Astrocyte (in vitro differentiated cells and primary cell): Measurements from ENCODE around the gene FGD5. TPM values are rescaled to one million over a fixed set of nuclear protein-coding genes. Genes with fewer than 3 reads are reported as not detected.

ENCODE experiments used
- DNase-seq: peaks from one replicate; pipeline ENCODE4 v3.0.0-alpha.2; 2010; ENCODE audit warnings: low read depth
- FAIRE-seq: peaks from 2 replicates; lab custom pipeline; 2011; peaks lifted over from hg19 to GRCh38; lab: Jason Lieb, UNC
- H2AFZ ChIP-seq: 2 replicates; pipeline ENCODE4 v1.6.0; 2012; ENCODE audit warnings: low read depth, low read length, inconsistent platforms
- H3K27ac ChIP-seq: 2 replicates; pipeline ENCODE4 v1.5.1; 2011; ENCODE audit warnings: low read depth, low read length, inconsistent platforms
- H3K27me3 ChIP-seq: 2 replicates; pipeline ENCODE4 v1.6.0; 2011; ENCODE audit warnings: low read length, inconsistent platforms; ENCODE audit not compliant: insufficient read depth
- H3K36me3 ChIP-seq: 2 replicates; pipeline ENCODE4 v1.5.1; 2011; ENCODE audit warnings: low read length, inconsistent platforms; ENCODE audit not compliant: insufficient read depth
- H3K4me1 ChIP-seq: 2 replicates; pipeline ENCODE4 v1.5.1; 2011; ENCODE audit warnings: low read length, inconsistent platforms; ENCODE audit not compliant: insufficient read depth
- H3K4me2 ChIP-seq: 2 replicates; pipeline ENCODE4 v1.6.0; 2012; ENCODE audit warnings: low read length, inconsistent platforms
- H3K4me3 ChIP-seq: 2 replicates; pipeline ENCODE4 v1.5.1; 2011; ENCODE audit warnings: low read depth, mild to moderate bottlenecking, low read length, inconsistent platforms; ENCODE audit not compliant: insufficient read depth
- H3K79me2 ChIP-seq: 2 replicates; pipeline ENCODE4 v1.6.0; 2012; ENCODE audit warnings: mild to moderate bottlenecking, low read length, inconsistent platforms; ENCODE audit not compliant: insufficient read depth
- H3K9ac ChIP-seq: 2 replicates; pipeline ENCODE4 v1.6.0; 2012; ENCODE audit warnings: mild to moderate bottlenecking, low read length, inconsistent platforms
- H3K9me3 ChIP-seq: 2 replicates; pipeline ENCODE4 v1.5.1; 2012; ENCODE audit warnings: low read depth, mild to moderate bottlenecking, low read length, inconsistent platforms; ENCODE audit not compliant: insufficient read depth
- H4K20me1 ChIP-seq: 2 replicates; pipeline ENCODE4 v1.6.0; 2012; ENCODE audit warnings: low read length, inconsistent platforms; ENCODE audit not compliant: insufficient read depth
- H3K27ac Mint-ChIP-seq: one replicate; pipeline ENCODE4 v1.8.0; 2021; ENCODE audit warnings: mild to moderate bottlenecking, mixed read lengths; ENCODE audit not compliant: unreplicated experiment
- H3K27me3 Mint-ChIP-seq: one replicate; pipeline ENCODE4 v1.8.0; 2021; ENCODE audit warnings: low read depth, mixed read lengths; ENCODE audit not compliant: unreplicated experiment
- H3K36me3 Mint-ChIP-seq: one replicate; pipeline ENCODE4 v1.8.0; 2021; ENCODE audit warnings: low read depth, mixed read lengths; ENCODE audit not compliant: unreplicated experiment
- H3K4me1 Mint-ChIP-seq: one replicate; pipeline ENCODE4 v1.8.0; 2021; ENCODE audit warnings: low read depth, mixed read lengths; ENCODE audit not compliant: unreplicated experiment
- H3K4me3 Mint-ChIP-seq: one replicate; pipeline ENCODE4 v1.8.0; 2021; ENCODE audit warnings: mild to moderate bottlenecking, moderate library complexity, mixed read lengths; ENCODE audit not compliant: unreplicated experiment
- H3K9me3 Mint-ChIP-seq: one replicate; pipeline ENCODE4 v1.8.0; 2021; ENCODE audit warnings: mild to moderate bottlenecking, mixed read lengths; ENCODE audit not compliant: unreplicated experiment
- CTCF ChIP-seq: IDR thresholded peaks from 2 replicates; pipeline ENCODE4 v1.5.1; 2011; ENCODE audit warnings: low read depth, mild to moderate bottlenecking, inconsistent platforms, low read length, moderate library complexity; ENCODE audit not compliant: insufficient read depth
- EZH2 ChIP-seq: IDR thresholded peaks from 2 replicates; pipeline ENCODE4 v1.6.1; 2012; ENCODE audit warnings: mild to moderate bottlenecking, low read length, inconsistent platforms; ENCODE audit not compliant: insufficient read depth
- total RNA-seq: library from RNA; stranded (reverse); gene quantifications from 2 replicates; pipeline ENCODE4 v1.2.1, GENCODE V29; 2021

The FGD5 gene
- total RNA-seq, 1 donor from 2014 or later = 2.0 TPM

GRCh38 chr3:14957153-14957552 lies 138.4 kb downstream of the FGD5 start:
- Histone ChIP-seq H2AFZ (no peak overlapping the region), H3K79me2 (peaks cover 95% of the 10 kb centered on the region), H3K9ac (no peak overlapping the region), H3K4me3 (no peak overlapping the region), H3K9me3 (no peaks in the 10 kb centered on the region), H3K27ac (no peak overlapping the region), H3K36me3 (no peaks in the 10 kb centered on the region), H3K27me3 (no peaks in the 10 kb centered on the region), H4K20me1 (peaks cover 42% of the 10 kb centered on the region), H3K4me1 (no peaks in the 10 kb centered on the region), H3K4me2 (no peak overlapping the region)
- Mint-ChIP-seq H3K4me3 (no peak overlapping the region), H3K9me3 (no peaks in the 10 kb centered on the region), H3K27ac (no peak overlapping the region), H3K4me1 (peaks cover 10% of the 10 kb centered on the region), H3K36me3 (no peaks in the 10 kb centered on the region), H3K27me3 (no peaks in the 10 kb centered on the region)
- DNase-seq = no peak
- FAIRE-seq = no peak
- no peak for TF ChIP-seq EZH2
- TF ChIP-seq CTCF = no peak

GRCh38 chr3:14957925-14958324 lies 139.2 kb downstream of the FGD5 start:
- Histone ChIP-seq H3K36me3 (no peaks in the 10 kb centered on the region), H2AFZ (no peak overlapping the region), H3K4me2 (no peak overlapping the region), H4K20me1 (peaks cover 42% of the 10 kb centered on the region), H3K4me1 (peaks cover 2% of the 10 kb centered on the region), H3K79me2 (peaks cover 90% of the 10 kb centered on the region), H3K4me3 (no peak overlapping the region), H3K9ac (no peak overlapping the region), H3K27me3 (no peaks in the 10 kb centered on the region), H3K27ac (no peak overlapping the region), H3K9me3 (no peaks in the 10 kb centered on the region)
- no peaks in the 10 kb centered on the region for H3K9me3 Mint-ChIP-seq
- no peaks in the 10 kb centered on the region for H3K36me3 Mint-ChIP-seq
- H3K27ac Mint-ChIP-seq = no peak overlapping the region
- no peak for FAIRE-seq
- no peak overlapping the region for H3K4me3 Mint-ChIP-seq
- TF ChIP-seq CTCF (no peak), EZH2 (no peak)
- H3K4me1 Mint-ChIP-seq = peaks cover 14% of the 10 kb centered on the region
- DNase-seq = no peak
- no peaks in the 10 kb centered on the region for H3K27me3 Mint-ChIP-seq

GRCh38 chr3:14959359-14959943 lies 140.7 kb downstream of the FGD5 start:
- TF ChIP-seq CTCF = no peak
- no peak overlapping the region for H2AFZ ChIP-seq
- H3K27ac ChIP-seq = no peak overlapping the region
- H3K9me3 ChIP-seq = no peaks in the 10 kb centered on the region
- FAIRE-seq (no peak), DNase-seq (no peak)
- Mint-ChIP-seq H3K4me1 (peaks cover 15% of the 10 kb centered on the region), H3K36me3 (no peaks in the 10 kb centered on the region), H3K9me3 (no peaks in the 10 kb centered on the region), H3K4me3 (no peak overlapping the region), H3K27me3 (no peaks in the 10 kb centered on the region), H3K27ac (no peak overlapping the region)
- no peak overlapping the region for H3K4me2 ChIP-seq
- H3K9ac ChIP-seq = no peak overlapping the region
- no peaks in the 10 kb centered on the region for H3K27me3 ChIP-seq
- peaks cover 5% of the 10 kb centered on the region for H3K4me1 ChIP-seq
- H3K4me3 ChIP-seq = no peak overlapping the region
- H3K79me2 ChIP-seq = peaks cover 87% of the 10 kb centered on the region
- peaks cover 39% of the 10 kb centered on the region for H4K20me1 ChIP-seq
- H3K36me3 ChIP-seq = no peaks in the 10 kb centered on the region
